ENCODE data around the gene SMNDC1.

Gene SMNDC1

DNA sequence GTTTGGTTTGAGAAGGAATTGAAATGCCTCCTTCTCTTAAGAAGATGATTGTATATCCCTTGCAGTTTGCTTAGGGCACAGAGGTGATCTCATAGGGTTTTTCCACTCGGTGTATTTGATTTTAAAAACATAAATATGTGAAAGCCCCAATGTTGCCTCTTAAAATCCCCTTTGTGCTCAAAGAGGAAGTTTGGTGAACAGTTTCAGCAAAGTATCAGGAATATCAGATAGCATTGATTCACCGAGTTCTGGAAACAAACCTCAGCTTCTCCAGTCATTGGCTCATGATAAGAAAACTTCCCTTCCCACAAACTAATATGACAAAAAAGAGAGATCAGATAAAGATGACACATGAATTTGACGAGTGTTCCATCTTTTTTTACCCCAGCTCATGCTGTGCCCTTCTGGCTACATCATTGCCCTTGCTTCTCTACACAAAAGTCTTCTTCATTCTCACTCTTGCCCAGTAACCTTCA lies 20.1 kb upstream of the SMNDC1 start:
- H3K4me3 ChIP-seq (ENCODE audit: severe bottlenecking): no peak overlapping the region

GRCh38 chr10:110324201-110324804 lies 19.6 kb upstream of the SMNDC1 start:
- TF ChIP-seq, protein P1, sequence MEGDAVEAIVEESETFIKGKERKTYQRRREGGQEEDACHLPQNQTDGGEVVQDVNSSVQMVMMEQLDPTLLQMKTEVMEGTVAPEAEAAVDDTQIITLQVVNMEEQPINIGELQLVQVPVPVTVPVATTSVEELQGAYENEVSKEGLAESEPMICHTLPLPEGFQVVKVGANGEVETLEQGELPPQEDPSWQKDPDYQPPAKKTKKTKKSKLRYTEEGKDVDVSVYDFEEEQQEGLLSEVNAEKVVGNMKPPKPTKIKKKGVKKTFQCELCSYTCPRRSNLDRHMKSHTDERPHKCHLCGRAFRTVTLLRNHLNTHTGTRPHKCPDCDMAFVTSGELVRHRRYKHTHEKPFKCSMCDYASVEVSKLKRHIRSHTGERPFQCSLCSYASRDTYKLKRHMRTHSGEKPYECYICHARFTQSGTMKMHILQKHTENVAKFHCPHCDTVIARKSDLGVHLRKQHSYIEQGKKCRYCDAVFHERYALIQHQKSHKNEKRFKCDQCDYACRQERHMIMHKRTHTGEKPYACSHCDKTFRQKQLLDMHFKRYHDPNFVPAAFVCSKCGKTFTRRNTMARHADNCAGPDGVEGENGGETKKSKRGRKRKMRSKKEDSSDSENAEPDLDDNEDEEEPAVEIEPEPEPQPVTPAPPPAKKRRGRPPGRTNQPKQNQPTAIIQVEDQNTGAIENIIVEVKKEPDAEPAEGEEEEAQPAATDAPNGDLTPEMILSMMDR (IDR thresholded peaks at IDR 0.05; ENCODE audit: poor library complexity, severe bottlenecking): no peak
- Histone ChIP-seq H3K4me1 (ENCODE audit: insufficient read depth, poor library complexity, severe bottlenecking) (peaks cover 16% of the 10 kb centered on the region), H3K27ac (ENCODE audit: poor library complexity, severe bottlenecking) (no peak overlapping the region), H3K27me3 (ENCODE audit: insufficient read depth, poor library complexity, severe bottlenecking) (no peaks in the 10 kb centered on the region), H3K36me3 (ENCODE audit: low read depth) (no peaks in the 10 kb centered on the region), H3K9me3 (ENCODE audit: severe bottlenecking) (no peaks in the 10 kb centered on the region), H3K4me3 (ENCODE audit: severe bottlenecking) (no peak overlapping the region)
- DNase-seq (ENCODE audit: low spot score) (no peak), ATAC-seq (ENCODE audit: low read depth) (no peak)

More for the DNA sequence above, 20.1 kb upstream of the SMNDC1 start:
- Histone ChIP-seq H3K9me3 (ENCODE audit: severe bottlenecking) (peaks cover under 1% of the 10 kb centered on the region), H3K4me1 (ENCODE audit: insufficient read depth, poor library complexity, severe bottlenecking) (peaks cover 16% of the 10 kb centered on the region), H3K27me3 (ENCODE audit: insufficient read depth, poor library complexity, severe bottlenecking) (no peaks in the 10 kb centered on the region), H3K36me3 (ENCODE audit: low read depth) (no peaks in the 10 kb centered on the region), H3K27ac (ENCODE audit: poor library complexity, severe bottlenecking) (no peak overlapping the region)
- TF ChIP-seq, protein P1 (IDR thresholded peaks at IDR 0.05; ENCODE audit: poor library complexity, severe bottlenecking): no peak
- DNase-seq (ENCODE audit: low spot score) (no peak), ATAC-seq (ENCODE audit: low read depth) (no peak)

- ATAC-seq (ENCODE audit: low read depth): peak; percentile 88
- H3K27me3 ChIP-seq (ENCODE audit: insufficient read depth, poor library complexity, severe bottlenecking): no peaks in the 10 kb centered on the region
- TF ChIP-seq, protein P1 (IDR thresholded peaks at IDR 0.05; ENCODE audit: poor library complexity, severe bottlenecking): no peak
- no peak overlapping the region for H3K27ac ChIP-seq (ENCODE audit: poor library complexity, severe bottlenecking)
- peaks cover 16% of the 10 kb centered on the region for H3K4me1 ChIP-seq (ENCODE audit: insufficient read depth, poor library complexity, severe bottlenecking)
- H3K36me3 ChIP-seq (ENCODE audit: low read depth): no peaks in the 10 kb centered on the region
- H3K9me3 ChIP-seq (ENCODE audit: severe bottlenecking): no peaks in the 10 kb centered on the region
- no peak overlapping the region for H3K4me3 ChIP-seq (ENCODE audit: severe bottlenecking)
- DNase-seq (ENCODE audit: low spot score): no peak
These were observed 18.8 kb upstream of the SMNDC1 start for GRCh38 chr10:110323503-110323902.

DNA sequence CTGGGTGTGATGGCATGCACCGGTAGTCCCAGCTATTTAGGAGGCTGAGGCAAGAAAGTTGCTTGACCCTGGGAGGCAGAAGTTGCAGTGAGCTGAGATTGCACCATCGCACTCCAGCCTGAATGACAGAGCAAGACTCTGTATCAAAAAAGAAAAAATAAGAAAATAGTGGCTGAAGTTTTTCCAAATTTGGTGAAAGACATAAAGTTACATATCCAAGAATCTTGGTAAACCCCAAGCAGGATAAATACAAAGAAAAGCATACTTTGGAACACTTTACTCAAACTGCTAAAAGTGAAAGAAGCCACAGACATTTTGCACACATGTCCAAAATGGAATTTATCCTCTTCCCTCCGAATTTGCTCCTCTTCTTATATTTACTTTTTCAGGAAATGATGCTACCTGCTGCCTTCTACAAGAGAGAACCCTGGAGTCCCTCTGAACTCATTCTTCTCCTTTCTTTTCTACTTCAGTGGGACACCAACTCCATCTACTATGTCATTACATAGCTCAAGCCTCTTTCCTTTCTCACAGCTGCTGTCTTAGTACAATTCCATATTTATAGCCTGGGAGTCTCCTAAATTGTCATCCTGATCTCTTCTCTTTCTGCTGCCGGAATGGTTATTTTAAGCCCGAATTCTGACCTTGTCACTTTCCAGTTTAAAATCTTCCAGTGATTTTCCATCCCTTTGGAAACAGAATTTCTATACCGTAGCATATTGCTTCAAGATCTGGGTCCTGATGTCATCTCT lies 17.3 kb upstream of the SMNDC1 start:
- Histone ChIP-seq H3K27me3 (ENCODE audit: insufficient read depth, poor library complexity, severe bottlenecking) (no peaks in the 10 kb centered on the region), H3K4me1 (ENCODE audit: insufficient read depth, poor library complexity, severe bottlenecking) (peaks cover 12% of the 10 kb centered on the region), H3K4me3 (ENCODE audit: severe bottlenecking) (no peak overlapping the region), H3K36me3 (ENCODE audit: low read depth) (no peaks in the 10 kb centered on the region), H3K27ac (ENCODE audit: poor library complexity, severe bottlenecking) (no peak overlapping the region), H3K9me3 (ENCODE audit: severe bottlenecking) (no peaks in the 10 kb centered on the region)
- no peak for DNase-seq (ENCODE audit: low spot score)
- ATAC-seq (ENCODE audit: low read depth): no peak
- TF ChIP-seq, protein P1 (IDR thresholded peaks at IDR 0.05; ENCODE audit: poor library complexity, severe bottlenecking): no peak

All from RWPE2 (cell line).